K562 (cell line): ENCODE data around the gene DLGAP1.

Source experiments
- ATF3 ChIP-seq, 2 experiments: fragments of 450-650 bp in 1 of 2; sonication (generic) in 1 of 2; formaldehyde crosslinking in 1 of 2; IDR thresholded peaks in 1 of 2; conservative IDR thresholded peaks in 1 of 2; 2 replicates each; pipeline versions ENCODE4 v1.6.1 to v1.8.1; 2016 to 2023; ENCODE audit warnings: mild to moderate bottlenecking in 2 of 2, moderate library complexity in 2 of 2, inconsistent platforms in 1 of 2, missing genetic modification reagents in 1 of 2
- CTCF ChIP-seq, 3 experiments: IDR thresholded peaks in 2 of 3; conservative IDR thresholded peaks in 1 of 3; 2 replicates each; pipeline ENCODE4 v1.5.1; 2011 to 2012; ENCODE audit warnings: low read length in 3 of 3, mild to moderate bottlenecking in 3 of 3, control low read depth in 2 of 3, improper control_type of control experiment in 1 of 3, inconsistent platforms in 1 of 3, low read depth in 1 of 3, mixed read lengths in 1 of 3, moderate library complexity in 1 of 3; ENCODE audit not compliant: insufficient read depth in 2 of 3
- EZH2 ChIP-seq: IDR thresholded peaks from 2 replicates; pipeline ENCODE4 v1.6.1; 2012; ENCODE audit warnings: low read depth, mild to moderate bottlenecking, inconsistent platforms, low read length, borderline replicate concordance
- HDAC2 ChIP-seq: fragments of 450-650 bp; IDR thresholded peaks from 2 replicates; pipeline ENCODE4 v1.6.1; 2016; ENCODE audit warnings: mild to moderate bottlenecking
- HMG20B ChIP-seq: fragments of 250-450 bp; sonication (Bioruptor Pico); IDR thresholded peaks from 2 replicates; pipeline ENCODE4 v1.5.0; 2021; ENCODE audit warnings: mild to moderate bottlenecking
- NFE2L1 ChIP-seq: fragments of 450-650 bp; IDR thresholded peaks from 2 replicates; pipeline ENCODE4 v1.6.1; 2016; ENCODE audit warnings: missing genetic modification characterization, low read depth, mild to moderate bottlenecking, missing compliant biosample characterization, moderate library complexity, borderline replicate concordance
- REST ChIP-seq, 2 experiments: fragments of 450-650 bp; formaldehyde crosslinking in 1 of 2; IDR thresholded peaks; 2 replicates each; pipeline versions ENCODE4 v1.4.0 to v1.6.1; 2014 to 2020; ENCODE audit warnings: mild to moderate bottlenecking in 2 of 2, borderline replicate concordance in 1 of 2, low read depth in 1 of 2
- YY1 ChIP-seq, 3 experiments: IDR thresholded peaks; 2 replicates each; pipeline ENCODE4 v1.6.1; 2011; ENCODE audit warnings: low read length in 2 of 3, mild to moderate bottlenecking in 2 of 3, moderate library complexity in 2 of 3, borderline replicate concordance in 1 of 3, control low read depth in 1 of 3, low read depth in 1 of 3; ENCODE audit not compliant: insufficient read depth in 3 of 3, insufficient replicate concordance in 2 of 3, control insufficient read depth in 1 of 3, insufficient read length in 1 of 3; ENCODE audit errors: extremely low read depth in 1 of 3
- ZBTB1 ChIP-seq: sonication (generic); formaldehyde crosslinking; IDR thresholded peaks from 2 replicates; pipeline ENCODE4 v1.8.1; 2023; ENCODE audit warnings: missing genetic modification reagents, low read depth, mild to moderate bottlenecking, borderline replicate concordance
- ZNF140 ChIP-seq: fragments of 250-450 bp; sonication (Bioruptor Pico); IDR thresholded peaks from 2 replicates; pipeline ENCODE4 v1.8.0; 2021; ENCODE audit warnings: moderate library complexity, mild to moderate bottlenecking, inconsistent platforms

- TF ChIP-seq ZBTB1 (no peak), REST (IDR thresholded peaks at IDR 0.05; ENCODE audit: borderline replicate concordance) (no peak), REST (CRISPR knock-in tag; IDR thresholded peaks at IDR 0.05; ENCODE audit: low read depth) (no peak), HDAC2 (no peak), HMG20B (CRISPR knock-in tag) (no peak), ZNF140 (no peak), NFE2L1 (no peak), CTCF (IDR thresholded peaks at IDR 0.05 in 2 of 3, conservative IDR thresholded peaks at IDR 0.05 in 1 of 3; ENCODE audit: insufficient read depth in 2 of 3, low read depth in 1 of 3, low read length in 3 of 3) (no peak), YY1 (IDR thresholded peaks at IDR 0.05; ENCODE audit: borderline replicate concordance in 1 of 3, control insufficient read depth in 1 of 3, extremely low read depth in 1 of 3, insufficient read depth in 3 of 3, insufficient read length in 1 of 3, insufficient replicate concordance in 2 of 3, low read depth in 1 of 3, low read length in 2 of 3) (no peak), EZH2 (no peak), ATF3 (IDR thresholded peaks at IDR 0.05) (no peak), ATF3 (CRISPR knock-in tag; conservative IDR thresholded peaks at IDR 0.05) (no peak)
These were observed 946.2 kb downstream of the DLGAP1 start for GRCh38 chr18:3508576-3509549.
